NOMO-1 treated with DMSO at 0.1 percent for 48 hours (cell line): ENCODE measurements around the gene ZNF519.
"Not testable (repeated sequence)": the region's sequence is repeated elsewhere in the genome, so short reads cannot be mapped to it uniquely, and the experiment has no call there.

Experiments
- DNase-seq: peaks from one replicate; lab custom pipeline; 2025; ENCODE audit not compliant: unreplicated experiment; lab: John Stamatoyannopoulos, UW

Gene ZNF519

DNA sequence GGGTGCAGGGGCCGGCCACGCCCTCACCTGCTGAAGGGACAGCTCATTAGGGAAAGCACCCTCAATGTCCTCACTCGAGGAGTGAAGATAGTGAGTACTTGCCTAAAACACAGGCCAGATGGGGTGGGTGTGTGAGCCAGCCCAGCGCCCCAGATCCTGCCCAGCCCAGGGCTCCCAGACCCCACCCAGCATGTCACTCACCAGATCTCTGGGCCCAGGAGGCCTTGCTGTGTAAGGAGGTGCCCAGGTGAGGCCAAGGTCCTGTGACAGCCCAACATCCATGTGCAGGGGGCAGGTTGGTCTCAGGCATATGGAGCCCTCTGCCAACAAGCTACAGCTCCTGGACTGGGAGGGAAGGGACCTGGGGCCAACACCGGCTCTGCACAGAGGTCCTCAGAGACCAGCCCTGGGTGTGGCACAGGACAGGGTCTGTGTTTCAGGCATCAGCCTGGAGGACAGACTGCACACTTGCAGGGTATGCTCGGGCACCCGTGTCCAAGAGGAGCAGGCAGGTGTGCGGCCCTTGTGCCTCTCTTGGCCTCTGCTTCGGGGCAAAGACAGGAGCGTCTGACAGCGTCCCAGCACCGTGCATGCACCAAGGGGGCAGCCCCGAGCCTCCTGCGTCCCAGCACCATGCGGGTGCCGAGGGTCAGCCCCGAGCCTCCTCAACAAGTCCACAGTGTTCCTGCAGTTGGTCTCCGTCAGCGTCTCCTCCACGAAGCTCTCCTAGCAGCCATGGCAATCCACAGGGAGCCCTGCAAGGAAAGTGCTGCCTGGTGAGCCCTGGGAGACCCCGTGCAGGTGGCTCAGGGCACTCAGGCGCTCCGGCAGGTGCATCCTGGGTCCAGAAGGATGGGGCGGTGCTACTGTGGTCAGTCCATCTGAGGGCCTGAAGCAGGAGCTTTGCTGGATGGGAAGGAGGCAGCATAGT lies 16.0 kb upstream of the ZNF519 start:
- DNase-seq = not testable (repeated sequence)

DNA sequence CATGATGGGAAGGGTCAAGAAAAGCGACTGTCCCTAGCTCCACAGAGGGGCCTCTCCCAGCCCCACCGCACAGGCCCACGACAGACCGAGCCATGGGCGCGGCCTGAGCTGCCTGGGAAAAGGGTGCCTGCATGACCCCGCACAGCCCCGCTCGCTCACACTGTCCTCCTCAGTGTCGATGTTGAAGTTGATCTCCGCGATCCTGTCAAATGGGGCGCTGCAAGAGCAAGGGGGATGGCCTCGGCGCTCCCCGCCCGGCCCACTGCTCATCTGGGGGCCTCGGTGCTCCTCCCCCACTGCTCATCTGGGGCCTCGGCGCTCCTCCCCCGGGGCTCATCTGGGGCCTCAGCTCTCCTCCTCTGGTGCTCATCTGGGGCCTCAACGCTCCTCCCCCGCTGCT lies 14.5 kb upstream of the ZNF519 start:
- DNase-seq = not testable (repeated sequence)

DNA sequence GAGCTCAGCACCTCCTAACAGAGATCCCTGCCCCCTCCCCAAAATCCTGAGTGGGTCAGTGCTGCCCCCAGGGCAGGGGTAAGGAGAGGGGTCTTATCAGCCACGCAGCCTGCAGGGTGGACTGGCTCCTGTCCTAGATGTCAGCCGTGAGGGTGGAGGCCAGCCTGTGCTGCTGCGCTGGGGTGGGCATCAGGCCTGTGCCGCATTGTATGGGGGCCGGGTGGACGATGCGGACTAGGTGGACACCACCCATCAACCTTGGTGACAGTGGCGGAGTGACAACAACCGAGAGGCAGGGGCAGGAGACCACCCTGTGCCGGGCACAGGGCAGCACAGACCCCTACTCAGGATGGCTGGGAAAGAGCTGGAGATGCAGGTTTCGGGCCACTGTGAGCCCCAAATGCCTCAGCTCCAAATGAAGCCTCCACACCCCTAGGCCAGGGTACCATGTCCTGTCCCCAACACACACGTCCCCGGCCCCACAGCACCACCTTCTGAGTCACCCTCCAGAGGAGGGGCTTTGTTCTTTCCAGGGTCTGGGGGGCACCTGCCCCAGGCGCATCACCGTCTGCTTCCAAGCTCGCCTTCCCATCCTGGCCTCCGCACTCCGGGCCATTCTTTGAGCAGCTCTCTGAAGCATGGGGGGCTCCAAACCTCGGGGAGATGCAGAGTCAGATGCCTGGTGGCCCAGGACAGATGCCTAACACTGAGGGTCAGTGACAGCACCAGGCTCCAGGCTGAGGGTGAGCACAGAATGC lies 13.5 kb upstream of the ZNF519 start:
- DNase-seq = not testable (repeated sequence)

DNA sequence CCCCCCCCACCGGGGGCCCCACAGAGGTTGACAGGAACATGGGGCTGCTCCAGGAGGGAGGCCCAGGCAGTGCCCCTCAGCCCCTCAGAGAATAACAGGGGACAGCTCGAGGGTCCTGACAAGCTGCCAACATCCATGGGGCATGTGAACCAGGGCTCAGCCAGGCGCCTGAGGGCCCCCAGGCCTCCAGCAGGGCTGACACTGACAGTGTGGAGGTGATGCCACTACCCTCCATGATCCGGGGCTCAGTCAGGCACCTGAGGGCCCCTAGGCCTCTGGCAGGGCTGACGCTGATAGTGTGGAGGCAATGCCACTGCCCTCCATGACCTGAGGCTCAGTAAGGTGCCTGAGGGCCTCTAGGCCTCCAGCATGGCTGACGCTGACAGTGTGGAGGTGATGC lies 12.8 kb upstream of the ZNF519 start:
- DNase-seq = not testable (repeated sequence)

DNA sequence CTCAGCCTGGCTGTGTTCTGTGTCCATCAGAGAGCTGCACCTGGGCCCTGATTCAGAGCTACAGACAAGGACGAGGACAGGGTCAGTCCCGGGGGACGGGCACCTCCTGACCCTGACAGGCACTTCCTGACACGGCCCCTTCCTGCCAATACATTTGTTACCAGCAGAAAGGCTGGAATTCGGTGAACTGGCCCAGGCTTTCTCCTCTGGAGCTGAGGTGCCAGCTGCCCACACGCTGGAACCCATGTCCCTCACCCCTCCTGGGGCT lies 12.3 kb upstream of the ZNF519 start:
- no peak for DNase-seq

DNA sequence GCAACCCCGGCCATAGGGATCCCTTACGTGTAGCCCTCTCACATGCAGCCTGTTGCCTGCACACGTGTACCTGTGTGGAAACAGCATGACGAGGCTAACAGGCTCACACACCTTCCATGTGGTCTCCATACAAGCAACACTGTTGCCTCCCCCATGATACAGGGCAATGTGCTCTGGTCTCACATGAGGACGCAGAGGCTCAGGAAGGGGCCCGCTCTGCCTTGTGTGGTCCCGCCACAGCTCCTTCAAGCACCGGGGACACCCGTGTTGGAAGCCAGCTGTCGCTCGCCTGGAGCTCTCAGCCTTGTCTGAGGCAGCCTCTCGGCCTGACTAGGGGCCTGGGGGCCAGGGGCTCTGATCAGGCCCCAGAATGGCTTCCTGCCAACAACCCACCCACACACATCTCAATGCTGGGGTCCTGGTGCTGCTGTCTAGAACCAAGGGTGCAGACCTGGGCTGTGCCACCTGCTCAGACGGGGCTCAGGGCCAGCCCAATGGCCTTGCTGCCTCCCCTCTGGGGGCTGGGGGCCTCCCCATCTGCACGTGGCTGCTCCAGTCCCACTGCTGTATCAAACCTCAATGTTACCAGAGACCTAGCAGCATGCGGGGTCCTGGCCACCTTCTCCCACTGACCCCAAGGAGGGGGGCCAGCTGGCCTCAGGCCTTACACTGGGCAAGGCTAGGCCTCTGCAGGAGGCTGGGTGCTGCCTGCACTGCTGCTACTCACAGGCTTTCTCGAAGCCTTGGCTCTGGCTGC lies 11.8 kb upstream of the ZNF519 start:
- DNase-seq = not testable (repeated sequence)

DNA sequence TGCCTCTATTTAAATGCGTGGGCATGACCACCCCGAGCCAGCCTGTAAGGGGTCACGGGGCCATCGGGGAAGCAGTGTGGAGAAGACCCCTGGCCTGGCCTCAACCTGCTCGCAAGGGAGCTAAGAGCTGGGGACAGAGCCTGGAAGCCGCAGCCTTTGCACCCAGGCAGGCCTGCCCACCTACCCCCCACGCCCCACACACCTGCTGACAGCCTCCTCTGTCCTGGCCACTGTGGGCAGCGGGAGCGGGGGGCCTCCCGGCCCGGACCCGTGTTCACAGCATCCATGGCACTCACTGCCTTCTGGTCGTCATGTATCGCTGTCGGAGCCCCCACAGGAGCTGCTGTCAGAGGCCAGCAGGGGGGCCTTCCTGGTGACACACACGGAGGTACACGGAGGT lies 11.2 kb upstream of the ZNF519 start:
- not testable (repeated sequence) for DNase-seq

DNA sequence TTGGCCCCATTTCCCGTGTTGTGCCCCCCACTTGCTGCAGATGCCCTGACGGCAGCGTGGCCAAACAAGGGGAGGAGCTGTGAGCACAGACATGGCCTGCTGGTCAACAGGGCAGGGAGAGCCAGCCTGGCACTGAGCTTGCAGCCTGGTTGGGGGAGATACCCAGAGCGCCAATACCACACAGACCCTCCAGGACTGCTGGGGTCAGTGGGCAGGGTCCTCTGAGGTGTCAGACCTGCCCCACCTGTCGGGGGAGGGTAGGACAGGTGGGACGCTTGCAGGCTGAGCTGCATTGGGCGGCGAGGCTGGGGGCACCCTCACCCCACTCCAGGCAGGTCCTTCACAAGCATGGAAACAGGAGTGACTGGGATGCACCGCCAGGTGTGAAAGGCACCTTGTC lies 9.9 kb upstream of the ZNF519 start:
- DNase-seq = not testable (repeated sequence)

DNA sequence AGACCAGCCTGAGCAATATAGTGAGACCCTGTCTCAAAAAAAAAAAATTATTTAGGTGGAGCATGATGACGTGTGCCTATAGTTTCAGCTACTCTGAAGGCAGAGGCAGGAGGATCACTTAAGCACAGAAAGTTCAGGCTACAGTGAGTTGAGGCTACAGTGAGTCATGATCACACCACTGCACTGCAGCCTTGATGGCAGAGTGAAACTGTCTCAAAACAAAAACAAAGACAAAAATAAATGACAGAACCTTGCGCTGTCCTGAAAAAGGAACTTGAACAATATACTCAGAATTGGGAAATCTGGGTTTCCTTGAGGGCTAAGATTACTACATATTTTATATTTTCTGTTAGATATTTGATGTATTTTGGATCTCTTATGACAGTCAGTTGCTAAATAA lies 7.3 kb upstream of the ZNF519 start:
- DNase-seq = peak; percentile 8

DNA sequence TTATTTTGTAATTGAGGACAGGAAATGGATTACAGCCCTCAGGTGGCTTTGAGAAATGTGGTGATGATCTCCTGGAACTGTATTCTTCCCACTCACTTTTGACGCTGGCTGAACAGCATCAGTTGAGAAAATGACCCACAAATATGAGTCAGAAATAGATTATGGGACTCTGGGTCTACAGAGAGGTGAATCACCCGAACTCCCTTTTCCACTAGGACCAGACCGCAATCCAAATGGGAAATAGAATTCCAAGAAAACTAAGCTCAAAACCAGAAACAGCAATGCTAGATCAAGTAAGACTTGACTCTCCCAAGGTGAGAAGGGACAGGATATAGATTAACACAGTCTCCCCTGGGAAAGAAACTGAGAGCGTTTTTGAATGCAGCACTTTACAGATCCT lies 5.7 kb upstream of the ZNF519 start:
- DNase-seq = not testable (repeated sequence)

DNA sequence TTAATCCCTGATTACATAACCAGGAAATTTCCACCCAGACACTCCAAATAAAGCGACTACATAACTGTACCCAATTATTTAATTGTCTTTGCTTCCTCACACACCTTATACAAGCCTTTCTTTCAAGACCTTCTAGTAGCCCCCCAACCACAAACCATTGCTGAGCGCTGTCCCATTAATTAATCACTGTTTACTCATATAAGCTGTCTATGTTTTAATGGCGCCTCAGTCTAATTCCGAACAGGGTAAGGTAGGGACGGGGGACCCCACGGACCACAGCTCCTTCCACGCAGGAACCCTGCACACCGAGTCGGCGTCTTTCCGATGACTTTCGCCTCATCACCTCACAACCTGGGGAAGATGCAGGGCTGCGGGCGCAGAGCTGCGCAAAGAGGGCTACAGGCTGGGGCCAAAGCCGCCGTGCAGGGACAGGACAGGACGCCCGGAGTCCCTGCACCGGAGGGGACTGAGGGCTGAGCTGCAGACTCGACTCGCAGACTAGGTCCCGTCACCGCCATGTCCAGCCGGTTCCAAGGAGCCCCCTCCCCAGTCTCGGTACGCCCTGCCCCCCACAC lies 452 bp downstream of the ZNF519 start:
- not testable (repeated sequence) for DNase-seq

DNA sequence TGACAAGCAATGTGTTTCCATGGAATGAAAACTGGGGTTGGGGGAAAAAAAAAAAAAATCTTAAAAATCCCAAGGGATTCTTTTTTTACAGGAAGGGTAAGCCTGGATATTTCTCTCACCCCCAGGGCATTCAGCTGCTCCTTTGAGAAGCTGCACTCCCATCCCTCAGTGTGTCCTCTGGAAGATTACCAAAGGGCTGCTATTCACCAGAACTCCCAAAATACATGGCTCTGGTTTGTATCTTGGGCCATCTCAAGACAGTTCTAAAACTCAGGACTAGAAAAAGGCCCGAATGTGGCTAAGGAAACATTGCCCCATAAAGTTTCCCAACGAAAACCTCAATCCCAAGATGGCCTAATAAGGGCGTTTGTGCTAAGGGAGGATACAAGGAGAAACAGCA lies 1.4 kb downstream of the ZNF519 start:
- DNase-seq = not testable (repeated sequence)

DNA sequence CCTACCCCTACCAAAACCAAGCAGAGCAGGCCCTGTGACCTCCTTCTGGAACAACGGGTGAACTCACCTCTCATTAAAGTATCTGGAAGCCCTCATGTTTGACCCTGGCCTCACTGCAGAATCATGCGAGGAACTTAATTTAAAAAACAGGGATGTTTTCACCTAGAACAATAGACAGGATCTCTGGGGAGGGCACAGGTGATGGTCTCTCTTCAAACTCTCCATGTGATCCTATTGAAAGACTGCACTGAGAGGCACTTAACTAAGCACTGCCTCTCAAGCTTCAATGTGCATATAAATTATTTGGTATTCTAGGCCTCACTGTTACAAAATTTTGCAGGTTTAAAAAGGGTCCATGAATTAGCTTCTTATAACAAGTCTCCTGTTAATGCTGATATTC lies 7.5 kb downstream of the ZNF519 start:
- DNase-seq = no peak

DNA sequence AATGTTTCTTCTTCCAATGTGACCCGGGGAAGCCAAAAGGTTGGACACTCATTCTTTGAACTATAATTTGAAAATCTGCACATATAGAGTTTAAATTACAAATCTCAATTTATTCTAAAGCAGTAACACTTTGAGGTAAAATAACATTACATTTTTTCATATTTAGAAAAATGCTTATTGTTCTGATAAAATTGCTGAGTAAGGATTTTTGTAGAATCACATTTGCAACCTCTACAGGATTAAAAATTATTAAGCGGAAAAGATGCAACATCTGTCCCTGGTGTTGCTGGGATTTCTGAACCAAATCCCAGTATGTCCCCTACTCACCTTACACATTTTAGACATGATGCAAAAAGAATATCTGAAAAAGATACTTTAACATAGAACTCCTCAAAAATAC lies 10.1 kb downstream of the ZNF519 start:
- no peak for DNase-seq

DNA sequence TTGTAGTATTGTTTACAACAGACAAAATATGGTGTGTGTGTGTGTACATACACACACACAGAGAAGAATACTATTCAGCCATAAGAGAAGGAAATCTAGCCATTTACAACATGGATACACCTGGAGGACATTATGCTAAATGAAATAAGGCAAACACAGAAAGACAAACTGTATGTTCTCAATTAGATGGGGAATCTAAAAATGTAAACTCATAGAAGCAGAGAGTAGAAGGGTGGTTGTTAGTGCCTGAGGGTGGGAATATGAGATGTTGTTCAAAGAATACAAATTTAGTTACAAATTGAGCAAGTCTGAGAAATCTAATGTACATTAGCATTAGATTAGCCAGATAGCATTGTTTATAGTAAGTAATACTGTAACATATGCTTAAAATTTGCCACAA lies 11.3 kb downstream of the ZNF519 start:
- DNase-seq = no peak

DNA sequence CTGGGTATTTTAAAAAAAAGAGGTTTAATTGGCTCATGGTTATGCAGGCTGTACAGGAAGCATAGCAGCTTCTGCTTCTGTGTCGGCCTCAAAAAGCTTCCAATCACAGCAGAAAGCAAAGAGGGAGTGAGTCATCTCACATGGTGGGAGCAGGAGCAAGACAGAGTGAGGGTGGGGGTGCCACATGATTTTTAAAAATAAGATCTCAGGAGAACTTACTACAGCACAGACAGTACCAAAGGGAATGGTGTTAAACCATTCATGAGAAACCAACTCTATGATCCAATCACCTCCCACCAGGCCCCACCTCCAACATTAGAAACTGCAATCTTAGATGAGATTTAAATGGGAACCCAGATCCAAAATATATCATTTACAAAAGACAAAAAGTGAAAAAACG lies 14.6 kb downstream of the ZNF519 start:
- DNase-seq = no peak

DNA sequence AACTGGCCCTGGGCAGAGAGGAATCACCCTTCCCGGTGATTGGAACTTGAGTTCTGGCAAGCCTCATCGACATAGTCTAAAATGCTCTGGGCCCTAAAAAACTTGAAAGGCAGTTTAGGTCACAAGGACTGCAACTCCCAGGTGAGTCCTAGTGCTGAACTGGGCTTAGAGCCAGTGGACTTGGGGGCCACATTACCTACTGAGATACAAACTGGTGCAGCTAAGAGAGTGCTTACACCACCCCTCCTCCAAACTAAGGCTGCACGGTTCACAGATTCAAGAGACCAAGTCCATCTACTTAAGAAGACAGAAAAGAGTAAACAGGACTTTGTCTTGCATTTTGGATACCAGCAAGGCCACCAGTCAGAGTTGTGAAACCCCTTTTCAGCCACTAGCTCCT lies 25.3 kb downstream of the ZNF519 start:
- DNase-seq = no peak

DNA sequence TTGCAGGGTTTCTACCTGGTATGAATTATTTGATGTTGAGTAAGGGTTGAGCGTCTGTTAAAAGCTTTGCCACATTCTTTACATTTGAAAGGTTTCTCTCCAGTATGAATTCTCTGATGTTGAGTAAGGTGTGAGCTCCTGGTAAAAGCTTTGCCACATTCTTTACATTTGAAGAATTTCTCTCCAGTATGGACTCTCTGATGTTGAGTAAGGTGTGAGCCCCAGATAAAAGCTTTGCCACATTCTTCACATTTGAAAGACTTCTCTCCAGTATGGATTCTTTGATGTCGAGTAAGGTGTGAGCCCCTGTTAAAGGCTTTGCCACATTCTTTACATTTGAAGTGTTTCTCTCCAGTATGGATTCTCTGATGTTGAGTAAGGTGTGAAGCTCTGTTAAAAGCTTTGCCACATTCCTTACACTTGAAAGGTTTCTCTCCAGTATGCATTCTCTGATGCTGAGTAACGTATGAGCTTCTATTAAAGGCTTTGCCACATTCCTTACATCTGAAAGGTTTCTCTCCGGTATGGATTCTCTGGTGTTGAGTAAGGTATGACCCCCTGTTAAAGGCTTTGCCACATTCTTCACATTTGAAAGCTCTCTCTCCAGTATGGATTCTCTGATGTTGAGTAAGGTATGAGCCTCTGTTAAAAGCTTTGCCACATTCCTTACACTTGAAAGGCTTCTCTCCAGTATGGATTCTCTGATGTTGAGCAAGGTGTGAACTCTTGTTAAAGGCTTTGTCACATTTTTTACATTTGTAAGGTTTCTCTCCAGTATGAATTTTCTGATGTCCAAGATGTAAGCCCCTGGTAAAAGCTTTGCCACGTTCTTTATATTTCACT lies 27.1 kb downstream of the ZNF519 start:
- DNase-seq = no peak

DNA sequence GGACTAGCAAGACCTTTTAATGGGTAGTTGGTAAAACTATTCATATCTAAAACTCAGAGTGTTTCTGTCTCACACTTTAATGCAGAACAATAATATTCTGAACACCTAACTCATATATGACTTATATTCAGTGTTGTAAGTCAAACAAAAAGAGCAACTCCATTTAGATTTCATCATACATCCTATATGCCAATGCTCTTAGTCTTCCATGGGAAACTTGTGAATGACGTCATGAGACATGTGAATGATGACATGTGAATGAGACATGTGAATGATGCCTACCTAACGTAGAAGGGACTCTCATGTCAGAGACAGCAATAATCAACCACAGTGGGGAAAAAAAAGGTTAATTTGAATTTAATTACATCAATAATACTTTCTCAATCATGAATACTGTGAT lies 28.0 kb downstream of the ZNF519 start:
- no peak for DNase-seq

DNA sequence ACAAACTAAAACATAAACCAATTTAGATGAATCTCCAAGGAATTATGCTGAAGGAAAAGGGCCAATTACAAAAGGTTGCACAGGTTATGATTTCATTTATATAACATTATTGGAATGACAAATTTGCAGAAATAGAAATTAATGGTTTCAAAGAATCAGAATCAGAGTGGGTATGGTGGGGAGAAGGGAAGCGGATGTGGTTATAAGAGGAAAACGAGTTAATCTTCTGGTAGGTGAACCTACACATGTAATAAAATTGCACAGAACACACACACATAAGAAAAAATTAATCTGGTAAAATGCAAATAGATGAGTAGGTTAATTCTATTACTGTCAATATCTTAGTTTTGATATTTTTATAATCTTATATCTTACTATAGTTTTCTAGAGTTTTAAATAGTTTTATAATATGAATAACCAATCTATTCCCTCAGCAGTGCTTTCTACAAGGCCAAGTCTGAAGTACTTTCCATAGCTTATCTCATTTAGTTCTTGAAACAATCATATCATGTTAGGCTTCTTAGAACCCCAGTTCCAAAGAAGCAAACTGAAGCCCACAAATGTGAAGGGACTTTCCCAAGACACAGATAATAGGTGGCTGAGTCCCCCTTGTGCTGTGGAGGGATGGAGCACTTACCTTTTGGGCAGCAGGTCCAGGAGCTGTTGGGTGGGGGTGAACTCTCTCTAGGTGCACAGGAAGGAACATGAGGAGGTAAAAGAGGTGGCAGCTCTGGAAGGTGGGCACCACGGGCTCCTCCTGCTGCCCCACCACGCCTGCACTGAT lies 31.5 kb downstream of the ZNF519 start:
- no peak for DNase-seq
